SK-N-SH (cell line): ENCODE measurements around the gene ZMYND8. TPM values are rescaled to one million over a fixed set of nuclear protein-coding genes. Genes with fewer than 3 reads are reported as not detected.

Experiments
- polyA plus RNA-seq, 3 experiments: library from polyadenylated mRNA; depleted of rRNA; stranded (reverse); fragments of >200 nt; gene quantifications; 2 replicates each; pipeline ENCODE4 v1.2.3, GENCODE V29; 2012
- small RNA-seq, 7 experiments: library from RNA; depleted of rRNA; stranded (forward); fragments of <200 nt; gene quantifications; one replicate each; pipeline ENCODE3, GENCODE V24; 2012

The ZMYND8 gene
- polyA plus RNA-seq, 1 of the 3 experiments (the other 2 are of a cell fraction) = 25.3 TPM

Small RNA genes within 50 kb of the gene (small RNA-seq; reads per million reads assigned to genes)
- 0 reads per million in 7 experiments for gene MIR3616

Other genes starting within 250 kb of the ZMYND8 start
- 5.8 and 8.3 TPM in 2 replicates for gene NCOA3, start 145.2 kb upstream of the ZMYND8 start, polyA plus RNA-seq (2012; rRNA removed)